GM12891 (cell line): ENCODE measurements around the gene ARHGEF25.

Source experiments
- PAX5 ChIP-seq: IDR thresholded peaks from 2 replicates; pipeline ENCODE4 v1.6.1; 2011; ENCODE audit warnings: low read length, moderate library complexity, mild to moderate bottlenecking; ENCODE audit not compliant: insufficient read depth, severe bottlenecking
- POLR2AphosphoS5 ChIP-seq: IDR thresholded peaks from 2 replicates; pipeline ENCODE4 v1.6.1; 2011; ENCODE audit warnings: low read depth, low read length, control low read depth

DNA sequence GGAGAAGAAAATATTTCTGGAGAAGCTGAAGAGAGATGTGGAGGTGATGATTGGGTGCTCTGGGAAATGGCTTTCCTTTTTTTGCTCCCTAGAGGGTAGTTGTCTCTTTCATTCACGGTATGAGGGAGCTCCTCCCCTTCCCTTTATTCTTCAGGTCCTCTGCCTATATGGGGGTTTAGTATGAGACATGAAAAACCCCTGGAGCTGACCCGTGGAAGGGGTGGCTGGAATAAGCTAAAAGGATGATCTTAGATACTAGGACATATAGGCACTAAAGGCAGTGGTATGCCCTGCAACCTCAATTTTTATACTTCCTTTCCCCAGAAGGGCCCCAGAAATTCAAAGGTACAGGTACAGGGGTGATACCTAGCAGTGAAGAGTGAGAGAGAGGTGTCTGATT, 10.8 kb upstream of the ARHGEF25 start:
- no peak for TF ChIP-seq POLR2AphosphoS5
- no peak for TF ChIP-seq PAX5
